Osteocyte (in vitro differentiated cells): ENCODE measurements around the gene LYSMD1. TPM values are rescaled to one million over a fixed set of nuclear protein-coding genes. Genes with fewer than 3 reads are reported as not detected.

Experiments
- DNase-seq: peaks from one replicate; pipeline ENCODE4 v3.0.0; 2021; ENCODE audit warnings: mixed read lengths; ENCODE audit not compliant: unreplicated experiment; ENCODE audit errors: extremely low spot score
- H3K27ac Mint-ChIP-seq: one replicate; pipeline ENCODE4 v1.8.0; 2021; ENCODE audit warnings: mild to moderate bottlenecking, mixed read lengths; ENCODE audit not compliant: unreplicated experiment
- H3K27me3 Mint-ChIP-seq: one replicate; pipeline ENCODE4 v1.8.0; 2021; ENCODE audit warnings: mixed read lengths; ENCODE audit not compliant: unreplicated experiment
- H3K36me3 Mint-ChIP-seq: one replicate; pipeline ENCODE4 v1.8.0; 2021; ENCODE audit warnings: mixed read lengths; ENCODE audit not compliant: unreplicated experiment
- H3K4me1 Mint-ChIP-seq: one replicate; pipeline ENCODE4 v1.8.0; 2021; ENCODE audit warnings: mixed read lengths; ENCODE audit not compliant: unreplicated experiment
- H3K4me3 Mint-ChIP-seq: one replicate; pipeline ENCODE4 v1.8.0; 2021; ENCODE audit warnings: mild to moderate bottlenecking, moderate library complexity, mixed read lengths; ENCODE audit not compliant: unreplicated experiment
- H3K9me3 Mint-ChIP-seq: one replicate; pipeline ENCODE4 v1.8.0; 2021; ENCODE audit warnings: mixed read lengths; ENCODE audit not compliant: unreplicated experiment
- total RNA-seq: library from RNA; stranded (reverse); gene quantifications from 2 replicates; pipeline ENCODE4 v1.2.1, GENCODE V29; 2021
- TF ChIP-seq, protein P1 (sequence below): fragments of 200-600 bp; sonication (generic); IDR thresholded peaks from 2 replicates; pipeline ENCODE4 v1.5.0; 2021; ENCODE audit warnings: antibody characterized with exemption, mild to moderate bottlenecking, moderate library complexity

Gene LYSMD1
- total RNA-seq, 1 donor from 2014 or later = 12.6 TPM

GRCh38 chr1:151159373-151159772 is 6.3 kb downstream of the LYSMD1 start:
- peaks cover 22% of the 10 kb centered on the region for H3K36me3 Mint-ChIP-seq
- no peaks in the 10 kb centered on the region for H3K27me3 Mint-ChIP-seq
- no peak overlapping the region for H3K4me3 Mint-ChIP-seq
- TF ChIP-seq, protein P1, sequence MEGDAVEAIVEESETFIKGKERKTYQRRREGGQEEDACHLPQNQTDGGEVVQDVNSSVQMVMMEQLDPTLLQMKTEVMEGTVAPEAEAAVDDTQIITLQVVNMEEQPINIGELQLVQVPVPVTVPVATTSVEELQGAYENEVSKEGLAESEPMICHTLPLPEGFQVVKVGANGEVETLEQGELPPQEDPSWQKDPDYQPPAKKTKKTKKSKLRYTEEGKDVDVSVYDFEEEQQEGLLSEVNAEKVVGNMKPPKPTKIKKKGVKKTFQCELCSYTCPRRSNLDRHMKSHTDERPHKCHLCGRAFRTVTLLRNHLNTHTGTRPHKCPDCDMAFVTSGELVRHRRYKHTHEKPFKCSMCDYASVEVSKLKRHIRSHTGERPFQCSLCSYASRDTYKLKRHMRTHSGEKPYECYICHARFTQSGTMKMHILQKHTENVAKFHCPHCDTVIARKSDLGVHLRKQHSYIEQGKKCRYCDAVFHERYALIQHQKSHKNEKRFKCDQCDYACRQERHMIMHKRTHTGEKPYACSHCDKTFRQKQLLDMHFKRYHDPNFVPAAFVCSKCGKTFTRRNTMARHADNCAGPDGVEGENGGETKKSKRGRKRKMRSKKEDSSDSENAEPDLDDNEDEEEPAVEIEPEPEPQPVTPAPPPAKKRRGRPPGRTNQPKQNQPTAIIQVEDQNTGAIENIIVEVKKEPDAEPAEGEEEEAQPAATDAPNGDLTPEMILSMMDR = no peak
- DNase-seq = no peak
- H3K27ac Mint-ChIP-seq = no peak overlapping the region
- H3K9me3 Mint-ChIP-seq = no peaks in the 10 kb centered on the region
- peaks cover 7% of the 10 kb centered on the region for H3K4me1 Mint-ChIP-seq

- TF ChIP-seq, protein P1 = no peak
- H3K4me1 Mint-ChIP-seq = peaks cover 2% of the 10 kb centered on the region
- no peak overlapping the region for H3K27ac Mint-ChIP-seq
- DNase-seq = no peak
- H3K4me3 Mint-ChIP-seq = no peak overlapping the region
- peaks cover 22% of the 10 kb centered on the region for H3K36me3 Mint-ChIP-seq
- no peaks in the 10 kb centered on the region for H3K9me3 Mint-ChIP-seq
- no peaks in the 10 kb centered on the region for H3K27me3 Mint-ChIP-seq
Measured at GRCh38 chr1:151158751-151159251, 6.9 kb downstream of the LYSMD1 start.

DNA sequence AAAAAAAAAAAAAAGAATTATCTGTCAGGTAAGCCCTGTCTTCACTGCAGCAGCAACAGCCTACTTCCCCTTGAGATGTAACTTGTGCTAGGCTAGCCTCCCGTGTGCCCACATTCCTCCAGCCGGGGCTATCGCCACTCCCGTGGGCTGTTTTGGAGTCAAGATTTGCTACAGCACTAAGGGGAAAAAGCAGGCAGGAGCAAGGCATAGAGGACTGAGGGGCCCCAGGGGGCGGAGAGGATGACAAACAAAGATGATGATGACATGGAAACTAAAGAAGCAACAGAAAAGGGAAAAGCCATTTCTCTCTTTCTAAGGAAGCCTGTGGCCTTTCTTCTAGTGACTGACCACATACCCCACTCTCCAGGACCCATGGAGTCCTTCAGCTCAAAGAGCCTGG is 7.4 kb downstream of the LYSMD1 start:
- peaks cover 2% of the 10 kb centered on the region for H3K4me1 Mint-ChIP-seq
- H3K27ac Mint-ChIP-seq = no peak overlapping the region
- H3K36me3 Mint-ChIP-seq = peaks cover 22% of the 10 kb centered on the region
- H3K27me3 Mint-ChIP-seq = no peaks in the 10 kb centered on the region
- DNase-seq = no peak
- no peak overlapping the region for H3K4me3 Mint-ChIP-seq
- H3K9me3 Mint-ChIP-seq = no peaks in the 10 kb centered on the region
- TF ChIP-seq, protein P1 = no peak

- Mint-ChIP-seq H3K9me3 (no peaks in the 10 kb centered on the region), H3K27me3 (no peaks in the 10 kb centered on the region), H3K27ac (no peak overlapping the region), H3K36me3 (peaks cover 22% of the 10 kb centered on the region), H3K4me1 (no peaks in the 10 kb centered on the region), H3K4me3 (no peak overlapping the region)
- TF ChIP-seq, protein P1 = no peak
- no peak for DNase-seq
Measured at GRCh38 chr1:151157067-151157531, 8.6 kb downstream of the LYSMD1 start.

DNA sequence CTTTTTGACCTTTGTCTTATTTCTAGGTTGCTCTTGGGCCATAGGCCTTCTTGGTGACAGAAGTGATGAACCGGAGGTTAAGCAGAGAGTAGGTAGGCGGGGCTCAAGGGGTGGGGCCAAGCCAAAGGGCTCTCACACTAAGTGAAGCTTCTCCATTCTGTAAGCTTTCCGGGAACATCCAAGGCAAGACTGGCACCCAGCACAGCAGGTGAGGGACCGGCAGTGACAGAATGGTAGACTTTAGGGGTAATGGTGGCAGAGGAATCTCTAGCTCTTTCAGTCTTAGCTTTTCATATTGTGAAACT is 9.2 kb downstream of the LYSMD1 start, which contains the start of gene TNFAIP8L2:
TNFAIP8L2 (plus strand) TSS at position 135 of the 305 bp plus-strand sequence. CDS start 2,049 bp downstream, outside the sequence.
- no peaks in the 10 kb centered on the region for H3K27me3 Mint-ChIP-seq
- no peak within 1 kb of the TSS for H3K4me3 Mint-ChIP-seq
- no peak for DNase-seq
- TF ChIP-seq, protein P1 = no peak
- no peaks in the 10 kb centered on the region for H3K9me3 Mint-ChIP-seq
- H3K27ac Mint-ChIP-seq = no peak within 1 kb of the TSS
- no peaks in the 10 kb centered on the region for H3K4me1 Mint-ChIP-seq
- peaks cover 19% of the 10 kb centered on the region for H3K36me3 Mint-ChIP-seq
